ENCODE data around the gene LETMD1. TPM values are rescaled to one million over a fixed set of nuclear protein-coding genes. Genes with fewer than 3 reads are reported as not detected.

Gene LETMD1
- total and polyA plus RNA-seq, 2 of the 4 experiments (the other 2 are of a cell fraction) = 27.6 to 40.1 TPM

GRCh38 chr12:51012570-51013236 lies 35.4 kb upstream of the LETMD1 start:
- Histone ChIP-seq H2BK120ac (ENCODE audit: low read depth, low read length) (no peak overlapping the region), H3K18ac (ENCODE audit: low read depth, low read length) (no peak overlapping the region), H2AK9ac (replicated peaks; ENCODE audit: low read depth, low read length, poor library complexity) (no peak overlapping the region), H2AFZ (replicated peaks; ENCODE audit: low read length, poor library complexity) (no peak overlapping the region), H3K4me3 (ENCODE audit: insufficient read depth, low read depth, low read length) (no peak overlapping the region), H3K27me3 (ENCODE audit: control insufficient read depth, insufficient read depth, low read length) (no peaks in the 10 kb centered on the region), H3K9ac (ENCODE audit: low read depth, low read length) (no peak overlapping the region), H3K4ac (ENCODE audit: low read depth, low read length) (no peak overlapping the region), H3K9me1 (ENCODE audit: insufficient read depth, low read length) (peaks cover 2% of the 10 kb centered on the region; the same call in 1 of the 2 replicates), H3K36me3 (ENCODE audit: control insufficient read depth, insufficient read depth, low read length) (peaks cover 2% of the 10 kb centered on the region; the same call in 1 of the 2 replicates), H3K4me2 (ENCODE audit: low read depth, low read length) (no peak overlapping the region), H4K20me1 (ENCODE audit: insufficient read depth, low read length) (peaks cover 19% of the 10 kb centered on the region; the same call in 1 of the 2 replicates), H3K9me3 (ENCODE audit: control insufficient read depth, insufficient read depth, low read length) (no peaks in the 10 kb centered on the region), H3K27ac (ENCODE audit: insufficient read depth, low read length) (no peak overlapping the region), H4K5ac (ENCODE audit: low read depth, low read length) (no peak overlapping the region), H3K14ac (replicated peaks; ENCODE audit: low read depth, low read length) (no peak overlapping the region), H3K23ac (ENCODE audit: low read depth, low read length) (no peak overlapping the region), H4K91ac (ENCODE audit: insufficient read depth, low read depth, low read length) (no peak overlapping the region), H2BK20ac (ENCODE audit: low read depth, low read length) (no peak overlapping the region), H2BK15ac (ENCODE audit: low read depth, low read length) (no peak overlapping the region), H4K8ac (ENCODE audit: low read depth in 2 of 2, low read length in 2 of 2) (no peak overlapping the region), H3K56ac (ENCODE audit: extremely low read depth, insufficient read depth, low read length) (no peak overlapping the region), H2BK5ac (ENCODE audit: low read depth, low read length, poor library complexity, severe bottlenecking) (no peak overlapping the region), H3K4me1 (ENCODE audit: control insufficient read depth, insufficient read depth, low read length) (peaks cover 3% of the 10 kb centered on the region), H2AK5ac (ENCODE audit: low read depth, low read length) (no peak overlapping the region), H3K79me1 (ENCODE audit: low read depth in 1 of 2, low read length in 2 of 2) (peaks cover 14 to 46% of the 10 kb centered on the region in 2 experiments)
- WGBS, 2 experiments (ENCODE audit: extremely low coverage in 2 of 2, insufficient read length in 1 of 2) = 40% methylated on average over 1 of the region's 5 CpGs; no CpG with 5 or more reads in 1 of the 2 experiments
- in situ Hi-C loops (cut with MboI; ENCODE audit: low sequenced_read_pairs) = no loop called here
- ChIA-PET POLR2A (ENCODE audit: unreplicated experiment) (interaction anchor here (0.6 kb wide), 2 partner anchors 9 to 249 kb away, joined by 3 to 7 read pairs; partner anchors contain the start of gene ATF1), CTCF (interaction anchor here (0.9 to 2.0 kb wide), 3 partner anchors 16 to 328 kb away, joined by 3 to 6 read pairs (median 4); no protein-coding TSS in a partner anchor)
- TF ChIP-seq MXI1 (IDR thresholded peaks at IDR 0.05; ENCODE audit: borderline replicate concordance, low read depth, low read length) = no peak
- TF ChIP-seq, protein P1, sequence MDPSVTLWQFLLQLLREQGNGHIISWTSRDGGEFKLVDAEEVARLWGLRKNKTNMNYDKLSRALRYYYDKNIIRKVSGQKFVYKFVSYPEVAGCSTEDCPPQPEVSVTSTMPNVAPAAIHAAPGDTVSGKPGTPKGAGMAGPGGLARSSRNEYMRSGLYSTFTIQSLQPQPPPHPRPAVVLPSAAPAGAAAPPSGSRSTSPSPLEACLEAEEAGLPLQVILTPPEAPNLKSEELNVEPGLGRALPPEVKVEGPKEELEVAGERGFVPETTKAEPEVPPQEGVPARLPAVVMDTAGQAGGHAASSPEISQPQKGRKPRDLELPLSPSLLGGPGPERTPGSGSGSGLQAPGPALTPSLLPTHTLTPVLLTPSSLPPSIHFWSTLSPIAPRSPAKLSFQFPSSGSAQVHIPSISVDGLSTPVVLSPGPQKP (IDR thresholded peaks at IDR 0.05; ENCODE audit: borderline replicate concordance, low read depth, low read length) = no peak
- no peak for TF ChIP-seq MAZ (IDR thresholded peaks at IDR 0.05; ENCODE audit: borderline replicate concordance, low read depth, low read length)
- TF ChIP-seq CEBPB (IDR thresholded peaks at IDR 0.05; ENCODE audit: low read depth, low read length) = no peak
- no TSS peak for BruUV-seq (replicated peaks)
- intact Hi-C loops (cut with micrococcal nuclease) = no loop called here
- DNase-seq = no peak
- no peak for ATAC-seq (ENCODE audit: low read depth)
- dilution Hi-C loops (cut with HindIII; ENCODE audit: low sequenced_read_pairs, unreplicated experiment) = no loop called here

Data from IMR-90 (cell line).